NCI-H2196 (cell line): ENCODE data around the gene GSTT2.
"Not testable (repeated sequence)": the region's sequence is repeated elsewhere in the genome, so short reads cannot be mapped to it uniquely, and the experiment has no call there.

Experiments
- DNase-seq: peaks from one replicate; lab custom pipeline; 2025; ENCODE audit not compliant: unreplicated experiment; lab: John Stamatoyannopoulos, UW

GSTT2 gene

GRCh38 chr22:23979557-23980240, at the start of gene GSTT2:
TSS of gene GSTT2 (plus strand) at chr22:23980134.
- not testable (repeated sequence) for DNase-seq

DNA sequence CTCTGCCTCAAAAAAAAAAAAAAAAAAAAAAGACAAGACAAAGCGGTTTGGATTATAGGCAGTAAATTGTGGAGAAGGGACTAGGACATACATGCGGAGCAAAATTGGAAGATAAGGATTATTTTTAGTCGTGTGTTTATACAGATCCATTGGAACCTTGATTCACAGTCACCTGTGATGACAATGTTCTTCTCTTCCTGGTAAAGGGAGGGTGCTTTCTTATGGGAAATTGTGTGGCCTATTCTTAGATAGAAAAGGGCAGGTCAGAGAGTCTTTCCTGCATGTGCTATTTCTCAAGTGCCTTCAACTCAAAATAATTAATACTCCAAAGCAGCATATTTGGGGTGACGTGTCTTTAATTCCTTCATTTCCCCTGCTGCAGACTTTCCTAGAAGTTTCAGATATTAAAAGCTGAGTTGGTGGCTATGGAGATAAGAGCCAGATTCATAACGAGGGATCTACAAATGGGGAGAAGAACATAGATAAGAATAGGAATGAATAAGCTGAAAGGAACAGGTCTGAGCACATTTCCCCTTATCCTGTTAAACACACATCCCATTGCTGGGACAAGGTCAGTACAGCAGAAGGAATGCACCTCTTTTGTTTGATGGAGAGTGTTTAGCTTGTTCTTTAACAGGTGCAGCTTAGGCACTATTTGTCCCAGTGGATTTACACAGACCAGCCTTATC, 41.5 kb upstream of the GSTT2 start:
- DNase-seq = no peak

- DNase-seq = no peak
Measured at GRCh38 chr22:23939017-23939357, 40.9 kb upstream of the GSTT2 start.

DNA sequence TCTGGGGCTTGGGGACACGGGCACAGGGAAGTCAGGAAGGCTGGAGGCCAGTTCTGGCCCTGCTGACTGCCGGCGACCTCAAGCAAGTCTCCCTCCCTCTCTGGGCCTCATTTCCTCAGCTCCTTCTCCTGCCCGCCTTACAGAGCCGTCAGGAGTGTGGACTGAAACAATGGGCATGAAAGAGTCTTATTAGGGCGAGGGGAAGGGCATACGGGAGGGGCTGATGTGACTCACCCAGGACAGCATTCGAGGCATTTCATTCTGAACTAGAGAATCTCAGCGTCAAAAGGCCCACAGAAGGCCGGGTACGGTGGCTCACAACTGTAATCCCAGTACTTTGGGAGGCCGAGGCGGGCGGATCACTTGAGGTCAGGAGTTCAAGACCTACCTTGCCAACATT, 39.8 kb upstream of the GSTT2 start:
- not testable (repeated sequence) for DNase-seq

DNA sequence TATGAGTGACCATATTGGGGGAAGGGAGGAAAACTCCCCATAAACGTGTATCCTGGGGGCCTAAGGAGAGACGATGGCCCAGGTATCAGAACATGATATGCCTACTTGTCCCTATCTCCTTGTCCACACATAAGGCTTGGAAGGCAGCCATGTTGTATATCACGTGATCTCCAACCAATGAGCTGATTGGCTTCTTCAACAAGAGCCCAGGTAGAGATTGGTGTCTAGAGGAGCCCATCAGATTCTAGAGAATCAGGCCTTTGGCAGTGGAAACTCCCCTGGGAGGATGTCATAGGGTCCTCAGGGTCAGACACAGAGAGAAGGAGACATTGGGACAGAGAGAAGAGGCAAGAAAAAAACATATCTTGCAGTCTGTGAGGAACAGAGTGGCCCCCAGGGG, 32.5 kb upstream of the GSTT2 start:
- DNase-seq = not testable (repeated sequence)

- not testable (repeated sequence) for DNase-seq
Measured at GRCh38 chr22:23949764-23950163, 30.2 kb upstream of the GSTT2 start.

- not testable (repeated sequence) for DNase-seq
Measured at GRCh38 chr22:23951383-23951782, 28.6 kb upstream of the GSTT2 start.

DNA sequence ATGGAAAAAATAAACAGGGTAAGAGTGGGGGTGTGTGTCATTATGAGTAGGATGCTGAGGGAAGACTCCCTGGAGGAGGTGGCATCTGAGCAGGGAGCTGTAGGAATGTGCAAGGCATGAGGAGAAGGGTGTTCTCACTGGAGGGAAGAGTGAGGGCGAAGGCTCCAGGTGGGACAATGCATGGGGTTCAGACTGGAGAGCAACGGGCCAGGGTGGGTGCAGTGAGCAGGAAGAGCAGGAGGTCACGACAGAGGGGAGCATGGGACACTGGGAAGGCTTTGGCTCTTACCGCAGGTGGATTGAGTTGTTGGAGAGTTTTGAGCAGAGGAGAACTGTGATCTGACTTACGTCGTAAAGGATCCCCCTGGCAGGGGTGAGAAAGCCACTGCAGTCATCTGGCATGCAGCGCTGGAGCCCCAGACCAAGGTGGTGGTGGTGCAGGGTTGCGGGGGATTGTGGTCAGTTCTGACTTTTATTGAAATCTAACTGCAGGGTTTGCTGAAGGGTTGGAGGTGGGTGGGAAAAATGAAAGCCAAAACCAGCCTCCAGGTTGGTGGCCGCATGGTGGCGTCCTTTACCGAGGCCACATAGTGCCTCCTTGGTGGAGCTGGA, 27.0 kb upstream of the GSTT2 start:
- not testable (repeated sequence) for DNase-seq

DNA sequence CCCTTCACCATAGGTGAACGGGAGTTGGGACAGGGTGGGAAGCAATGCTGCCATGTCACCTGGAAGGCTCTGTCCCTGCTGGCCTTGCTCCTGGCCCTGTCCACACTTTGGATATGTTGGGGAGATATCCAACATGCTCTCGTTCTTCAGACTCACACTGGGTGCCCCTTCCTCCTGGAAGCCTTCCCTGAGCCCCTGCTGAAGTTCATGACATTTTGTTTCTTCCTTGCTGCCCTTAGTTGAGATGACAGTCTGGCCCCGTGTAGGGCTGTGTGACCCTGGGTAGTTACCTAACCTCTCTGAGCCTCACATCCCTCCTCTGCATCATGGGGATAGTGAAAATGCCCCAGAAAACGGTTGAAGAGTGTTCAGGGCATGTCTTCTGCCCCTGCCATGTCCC, 26.4 kb upstream of the GSTT2 start:
- DNase-seq = not testable (repeated sequence)

DNA sequence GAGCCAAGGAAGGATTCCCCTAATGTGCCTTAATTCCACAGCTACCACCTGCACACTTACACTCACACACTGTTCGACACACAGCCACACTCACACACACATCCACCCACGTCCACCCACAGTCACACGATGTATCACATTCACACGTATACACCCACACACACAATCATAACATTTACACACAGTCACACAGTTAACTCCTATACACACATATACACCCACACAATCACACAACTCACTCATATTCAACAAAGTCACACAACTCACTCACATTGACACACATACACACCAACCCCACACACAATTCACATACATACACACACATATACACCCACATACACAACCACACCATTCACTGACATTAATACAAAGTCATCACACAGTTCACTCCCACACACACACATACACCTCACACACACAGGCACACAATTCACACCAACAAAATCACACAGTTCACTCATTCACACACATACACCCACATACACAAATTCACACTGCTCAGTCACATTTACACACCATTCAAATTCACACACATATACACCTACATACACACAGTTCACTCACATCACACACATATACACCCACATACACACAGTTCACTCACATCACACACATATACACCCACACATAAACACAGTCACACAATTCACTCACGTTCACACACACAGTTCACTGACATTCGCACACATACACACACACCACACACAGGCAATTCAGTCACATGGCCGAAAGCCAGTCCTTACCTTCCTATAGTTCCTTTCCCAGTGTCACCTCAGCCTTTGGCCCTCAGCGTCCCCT, 25.5 kb upstream of the GSTT2 start:
- DNase-seq = not testable (repeated sequence)

DNA sequence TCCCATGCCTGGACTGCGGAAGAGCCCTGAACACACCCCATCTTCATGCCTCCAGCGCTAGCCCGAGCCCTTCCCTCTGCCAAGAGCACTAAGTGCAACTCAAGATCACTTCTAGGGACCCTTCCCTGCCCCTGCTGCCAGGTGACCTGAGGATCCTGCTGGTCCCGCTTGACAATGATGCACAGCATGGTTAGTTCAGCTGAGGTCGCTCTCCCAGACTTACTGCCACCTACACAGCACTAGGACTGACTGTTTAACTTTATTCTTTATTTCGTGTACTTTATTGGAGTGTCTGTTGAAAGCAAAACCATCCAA, 25.0 kb upstream of the GSTT2 start:
- not testable (repeated sequence) for DNase-seq

- DNase-seq = not testable (repeated sequence)
Measured at GRCh38 chr22:23955886-23956285, 24.0 kb upstream of the GSTT2 start.

DNA sequence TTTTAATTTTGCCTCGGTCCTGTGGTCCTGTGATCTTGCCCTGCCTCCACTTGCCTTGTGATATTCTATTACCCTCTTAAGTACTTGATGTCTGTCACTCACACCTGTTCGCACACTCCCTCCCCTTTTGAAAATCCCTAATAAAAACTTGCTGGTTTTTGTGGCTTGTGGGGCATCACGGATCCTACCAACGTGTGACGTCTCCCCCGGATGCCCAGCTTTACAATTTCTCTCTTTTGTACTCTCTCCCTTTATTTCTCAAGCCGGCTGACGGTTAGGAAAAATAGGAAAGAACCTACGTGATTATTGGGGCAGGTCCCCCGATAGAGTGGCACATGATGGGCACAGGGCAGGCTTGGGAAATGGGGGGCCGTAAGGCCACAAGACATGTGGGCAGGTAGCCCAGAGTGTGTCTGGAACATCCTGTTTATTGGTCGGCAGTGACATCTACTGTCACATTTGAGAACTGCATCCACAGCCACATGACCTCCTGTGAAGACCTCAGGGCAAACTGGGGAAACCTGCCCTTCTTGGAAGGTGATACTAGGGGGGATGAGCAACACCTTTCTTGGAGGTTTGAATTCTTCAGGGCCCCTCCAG, 23.5 kb upstream of the GSTT2 start:
- peak; percentile 45 for DNase-seq

DNA sequence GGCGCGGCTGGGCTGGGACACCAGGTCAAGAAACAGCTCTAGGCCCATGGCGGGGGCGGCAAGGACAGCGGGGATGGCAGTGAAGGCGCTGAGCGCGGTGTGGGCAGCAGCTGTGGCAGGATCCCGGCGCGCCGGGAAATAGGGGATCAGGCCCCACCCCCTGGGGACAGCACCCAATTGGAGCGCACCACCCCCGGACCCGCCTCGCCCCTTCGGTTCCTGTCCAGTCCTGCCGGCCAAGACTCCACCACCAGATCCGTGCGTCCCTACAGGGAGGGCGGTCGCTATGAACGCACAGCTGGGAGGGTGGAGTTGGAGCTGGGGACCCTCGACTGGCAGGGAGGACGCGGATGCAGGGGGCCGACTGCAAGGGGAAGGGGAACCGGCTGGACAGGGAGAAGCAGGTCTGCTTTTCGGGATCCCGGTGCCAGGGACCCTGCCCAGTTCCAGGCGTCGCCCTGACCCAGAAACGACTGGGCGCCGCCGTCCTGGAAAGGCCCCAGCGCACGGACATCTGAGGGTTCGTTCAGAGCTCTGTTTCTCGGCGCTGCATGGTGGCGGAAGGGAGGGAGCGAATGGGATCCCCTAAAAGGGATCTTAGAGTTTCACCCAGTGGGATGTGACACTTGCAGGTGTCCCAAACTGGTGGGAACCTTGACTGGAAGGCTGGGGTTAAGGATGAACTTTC, 18.7 kb upstream of the GSTT2 start, which contains the start of gene GSTT2B:
TSS of gene GSTT2B (minus strand) at position 112 of the 688 bp plus-strand sequence. CDS start at position 48, 64 bp downstream.
- DNase-seq = not testable (repeated sequence)

DNA sequence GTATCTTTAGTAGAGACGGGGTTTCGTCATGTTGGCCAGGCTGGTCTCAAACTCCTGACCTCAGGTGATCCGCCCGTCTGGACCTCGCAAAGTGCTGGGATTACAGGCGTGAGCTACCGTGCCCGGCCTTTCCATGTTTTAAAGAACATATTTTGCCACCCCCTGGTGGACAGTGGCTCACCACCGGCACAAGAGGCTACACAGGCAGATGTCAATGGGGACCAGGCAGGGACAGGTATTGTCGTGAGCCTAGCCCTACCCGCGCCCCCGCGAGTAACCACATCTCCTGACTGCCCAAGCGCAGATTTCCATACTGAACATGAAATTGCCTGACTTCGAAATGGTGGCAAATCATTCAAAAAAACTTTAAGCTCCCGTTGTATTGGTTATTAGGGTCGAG, 13.8 kb upstream of the GSTT2 start:
- DNase-seq = not testable (repeated sequence)

DNA sequence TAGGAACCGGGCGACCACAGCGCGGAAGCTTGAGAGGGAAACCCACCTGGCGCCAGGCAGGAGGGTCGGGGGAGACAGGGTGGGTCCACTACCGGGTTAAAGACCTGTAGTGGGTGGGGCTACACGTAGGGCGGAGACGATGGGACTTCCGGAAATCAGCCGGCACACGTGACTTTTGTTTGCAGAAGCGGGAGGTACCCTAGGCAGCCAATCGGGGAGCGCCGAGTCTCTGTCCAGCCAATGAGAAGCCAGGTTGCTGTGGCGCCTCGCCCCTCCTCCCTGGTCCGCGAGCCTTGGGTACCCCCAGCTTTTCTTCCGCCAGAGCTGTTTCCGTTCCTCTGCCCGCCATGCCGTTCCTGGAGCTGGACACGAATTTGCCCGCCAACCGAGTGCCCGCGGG, 13.4 kb upstream of the GSTT2 start, which contains the start of gene DDTL:
TSS of gene DDTL (plus strand) at position 321 of the 400 bp plus-strand sequence. CDS start at position 348, 27 bp downstream.
- DNase-seq = not testable (repeated sequence)

GRCh38 chr22:23969071-23969470, 10.9 kb upstream of the GSTT2 start:
- no peak for DNase-seq

GRCh38 chr22:23970201-23970641, 9.7 kb upstream of the GSTT2 start:
- DNase-seq = no peak

DNA sequence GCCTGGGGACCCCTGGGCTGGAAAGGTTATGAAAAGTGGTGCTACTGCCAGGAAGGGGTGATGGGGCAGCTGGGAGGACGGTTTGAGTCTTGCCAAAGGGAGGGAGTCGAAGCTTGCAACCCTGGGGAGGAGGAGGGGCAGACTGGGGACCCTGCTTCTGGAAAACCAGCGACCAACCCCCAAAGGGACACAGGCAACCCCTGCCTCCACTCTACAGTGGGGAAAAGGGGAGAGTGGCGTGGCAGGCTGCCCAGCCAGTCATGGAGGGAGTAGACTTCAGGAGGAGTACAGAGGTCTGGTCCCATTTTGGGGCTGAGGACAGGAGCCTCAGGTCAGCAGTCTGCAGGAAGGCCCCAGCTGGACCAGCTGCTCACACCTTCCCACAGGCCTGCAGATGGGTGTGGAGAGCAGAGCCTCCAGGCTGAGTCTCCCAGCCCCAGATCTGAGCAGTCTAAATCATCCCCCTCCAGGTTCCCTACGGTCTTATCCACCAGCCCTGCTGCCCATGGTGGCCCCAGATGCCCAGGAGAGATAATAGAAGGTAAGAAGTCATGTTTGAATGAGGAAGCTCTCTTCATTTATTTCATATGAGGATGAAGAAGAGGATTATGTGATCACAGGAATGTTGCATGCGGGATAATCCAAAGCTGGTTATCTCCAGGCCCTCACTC, 9.0 kb upstream of the GSTT2 start:
- DNase-seq = no peak

DNA sequence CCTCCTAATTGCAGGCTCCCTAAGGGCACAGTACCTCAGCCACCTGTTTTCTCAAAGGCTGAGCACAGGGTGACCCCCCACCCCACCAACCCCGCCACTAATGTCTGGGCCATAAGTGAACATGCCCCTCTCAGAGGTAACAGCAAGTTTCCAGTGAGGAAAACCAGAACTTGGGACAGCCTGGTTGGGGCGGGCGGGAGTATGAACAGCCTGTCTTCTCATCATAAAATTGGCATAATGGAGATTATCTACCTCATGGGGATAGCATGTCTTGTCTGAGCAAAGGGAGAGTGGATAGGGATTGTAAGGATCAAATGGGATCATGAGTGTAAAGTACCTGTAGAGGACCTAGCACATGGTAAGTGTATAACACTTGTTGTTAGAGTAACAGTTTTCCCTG, 8.0 kb upstream of the GSTT2 start:
- DNase-seq = not testable (repeated sequence)
